A673 (cell line): ENCODE data around the gene C17orf67.

Experiments used
- CTCF ChIP-seq: fragments of 300-800, 200-600 bp; sonication (generic); conservative IDR thresholded peaks from 2 replicates; pipeline ENCODE4 v1.5.1; 2017; ENCODE audit warnings: low read depth, mild to moderate bottlenecking, antibody characterized with exemption, low read length, moderate library complexity, mixed read lengths
- EZH2 ChIP-seq: fragments of 200-600 bp; sonication (generic); IDR thresholded peaks from 2 replicates; pipeline ENCODE4 v1.6.1; 2017; ENCODE audit warnings: borderline replicate concordance, low read depth, mild to moderate bottlenecking, mixed read lengths, antibody characterized with exemption, low read length; ENCODE audit not compliant: poor library complexity, severe bottlenecking

GRCh38 chr17:56803071-56803470 lies 30.6 kb downstream of the C17orf67 start:
- TF ChIP-seq CTCF, result no peak
- no peak for TF ChIP-seq EZH2
